CD4-positive, alpha-beta T cell treated with Interleukin-15 for 4 hours (primary cell): ENCODE data around the gene TMOD4.

Source experiments
- DNase-seq: peaks from one replicate; pipeline ENCODE4 v3.0.0-alpha.2; 2020; ENCODE audit warnings: low spot score

The TMOD4 gene

GRCh38 chr1:151142411-151143056, 33.2 kb downstream of the TMOD4 start:
- no peak for DNase-seq

DNA sequence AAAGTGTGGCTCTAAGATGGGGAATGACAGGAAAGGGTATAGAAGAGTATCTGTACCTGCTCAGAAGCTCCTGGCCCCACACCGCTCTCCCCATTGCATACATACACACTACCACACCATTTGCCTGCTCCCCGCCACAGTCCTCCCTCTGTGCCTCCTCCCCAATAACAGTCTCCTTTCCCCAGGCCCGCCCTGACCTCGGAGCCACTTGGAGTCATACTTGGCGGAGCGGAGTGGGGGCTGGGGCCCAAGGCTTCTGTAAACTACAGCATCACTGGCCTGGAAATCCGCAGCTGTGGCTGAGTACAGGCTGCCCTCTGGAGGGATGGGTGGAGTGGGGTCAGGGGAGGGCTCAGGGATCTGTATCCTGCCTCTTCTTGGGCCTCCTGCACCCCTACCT, 38.0 kb downstream of the TMOD4 start:
- DNase-seq: no peak

DNA sequence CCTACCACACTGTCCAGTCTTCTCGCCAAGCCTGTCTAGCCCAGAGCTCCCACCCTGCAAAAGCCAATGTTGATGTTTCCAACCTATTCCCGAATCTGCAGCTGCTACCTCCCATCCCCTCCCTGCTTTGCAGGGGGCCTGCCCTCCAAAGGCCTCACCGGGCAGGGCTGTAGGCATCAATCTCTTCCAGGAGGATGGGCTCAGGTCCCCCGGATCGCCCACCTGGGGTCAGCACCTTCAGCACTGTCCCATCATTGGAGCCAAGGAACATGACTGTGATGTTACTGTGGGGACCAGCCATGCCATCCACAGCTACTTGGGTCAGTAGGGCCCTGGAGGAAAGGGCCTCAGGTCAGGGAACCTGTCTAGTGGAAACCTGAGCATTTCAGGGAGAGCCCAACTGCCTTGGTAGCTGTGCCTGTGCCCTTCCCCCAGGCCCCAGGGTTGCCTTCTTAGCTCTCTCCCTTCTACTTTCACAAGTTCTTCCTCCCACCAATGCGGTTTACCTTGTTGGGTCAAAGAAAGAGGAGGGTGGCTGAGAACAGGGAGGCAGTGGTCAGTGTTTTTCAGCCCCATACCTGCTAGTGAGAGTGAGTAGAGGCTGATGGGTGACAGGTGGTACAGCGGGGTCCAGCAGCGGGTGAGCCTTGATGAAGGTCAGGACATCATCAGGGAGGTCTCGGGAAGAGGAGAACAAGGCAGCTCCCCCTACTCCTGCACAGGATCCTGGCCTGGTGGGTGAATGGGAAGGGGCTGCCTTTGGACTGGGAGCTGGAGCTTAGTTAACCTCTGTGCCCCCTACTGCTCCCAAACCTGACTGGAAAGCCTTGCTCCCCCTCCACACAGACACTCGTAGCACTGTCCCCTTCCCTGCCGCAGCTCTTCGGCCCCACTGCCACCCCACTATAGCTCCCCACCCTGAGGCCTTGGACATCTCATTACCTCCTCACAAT, 40.1 kb downstream of the TMOD4 start:
- no peak for DNase-seq

GRCh38 chr1:151134991-151135390, 40.8 kb downstream of the TMOD4 start:
- no peak for DNase-seq

DNA sequence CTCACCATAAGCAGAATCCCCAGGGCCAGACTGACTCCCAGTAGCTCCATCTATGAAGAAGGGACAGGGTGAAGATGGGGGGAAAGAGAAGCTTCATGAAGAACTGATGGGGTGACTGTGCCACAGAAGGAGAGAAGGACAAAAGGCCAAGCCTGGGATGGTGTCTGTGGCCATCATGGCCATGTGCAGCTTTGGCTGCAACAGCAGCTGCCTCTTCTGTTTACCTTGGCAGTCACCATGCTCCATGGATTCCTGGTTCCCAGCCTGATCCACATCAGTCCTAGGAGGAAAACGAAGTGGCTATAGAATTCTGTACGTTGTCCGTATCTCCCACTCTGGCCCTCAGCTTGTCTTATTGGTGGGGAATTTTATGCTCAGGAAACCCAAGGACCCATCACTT, 41.4 kb downstream of the TMOD4 start:
- no peak for DNase-seq

DNA sequence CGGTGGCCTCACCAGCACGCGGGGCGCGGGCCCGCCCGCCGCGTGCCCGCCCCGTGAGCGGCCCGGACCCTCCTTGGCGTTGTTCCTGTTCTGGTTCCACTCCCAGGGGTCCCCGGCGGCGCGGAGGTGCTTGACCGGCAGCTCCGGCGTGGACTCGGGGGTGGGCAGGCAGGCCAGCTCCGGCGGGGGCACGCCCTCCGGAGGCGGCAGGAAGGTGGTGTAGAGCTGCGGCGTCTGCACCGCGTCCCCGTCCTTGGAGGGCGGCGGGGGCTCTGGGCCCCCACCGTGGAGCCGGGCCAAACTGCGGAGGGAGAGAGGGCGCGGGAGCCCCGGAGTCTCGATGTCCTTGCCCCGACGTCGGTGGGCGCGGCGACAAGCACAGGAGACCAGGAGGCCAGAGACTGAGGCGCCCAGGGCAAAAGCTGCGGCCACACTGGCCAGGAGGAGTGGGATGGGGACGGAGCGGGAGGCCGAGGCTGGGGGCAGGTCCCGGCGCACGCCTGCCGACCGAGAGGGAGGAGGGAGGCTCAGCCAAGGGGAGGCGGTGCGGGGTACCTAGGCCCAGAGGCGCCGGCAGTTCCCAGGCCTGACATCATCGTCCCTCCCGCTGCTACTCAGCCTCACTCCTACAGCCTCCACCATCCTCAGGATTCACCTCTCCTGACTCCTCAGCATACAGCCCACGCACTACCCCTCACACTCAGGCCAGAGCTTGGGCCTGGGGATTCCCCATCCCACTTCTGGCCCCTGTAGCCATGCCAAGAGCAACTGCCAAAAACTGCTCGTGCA, 42.6 kb downstream of the TMOD4 start:
- DNase-seq: no peak

- no peak for DNase-seq
Observed at GRCh38 chr1:151132335-151133017, 43.3 kb downstream of the TMOD4 start.

DNA sequence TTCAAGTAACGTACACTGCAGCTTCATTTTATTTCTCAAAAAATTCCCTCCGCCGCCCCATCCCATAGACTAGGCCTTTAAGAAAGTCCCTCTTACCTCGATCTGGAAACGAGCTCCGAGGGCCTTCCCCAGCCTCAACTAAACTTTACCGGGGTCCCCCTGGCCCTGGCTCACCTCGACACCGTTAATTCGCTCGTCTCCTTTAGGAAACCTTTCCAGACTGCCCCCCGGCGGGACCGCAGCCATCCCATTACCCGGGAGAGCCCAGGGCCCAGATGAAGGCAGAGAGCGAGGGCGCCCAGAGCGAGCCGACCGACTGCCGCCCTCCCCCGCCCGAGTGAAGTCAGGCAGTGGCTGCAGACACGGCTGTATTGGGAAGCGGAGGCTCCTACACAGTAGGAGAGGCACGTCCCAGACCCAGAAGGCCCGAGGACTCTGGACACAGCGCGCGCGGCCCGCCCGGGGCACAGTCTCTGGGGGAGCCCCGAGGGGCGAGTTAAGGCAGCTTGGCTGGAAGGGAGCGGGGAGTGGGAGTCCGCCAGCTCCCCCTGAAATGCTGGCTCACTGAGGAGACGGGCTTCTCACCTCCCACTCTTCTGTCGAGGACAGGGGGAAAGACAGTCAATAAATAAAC, 44.0 kb downstream of the TMOD4 start:
- no peak for DNase-seq

- DNase-seq: peak; percentile 73
Observed at GRCh38 chr1:151130987-151131586, 44.7 kb downstream of the TMOD4 start.

- no peak for DNase-seq
Observed at GRCh38 chr1:151128800-151129199, 47.0 kb downstream of the TMOD4 start.

- no peak for DNase-seq
Observed at GRCh38 chr1:151124763-151125403, 50.9 kb downstream of the TMOD4 start.
